HG03571 (cell line): Measurements from ENCODE around the gene PIK3CG.
"Not testable (repeated sequence)": the region's sequence is repeated elsewhere in the genome, so short reads cannot be mapped to it uniquely, and the experiment has no call there.

Experiments
- ATAC-seq: cut with Tn5 transposase; IDR thresholded peaks from one replicate; pipeline ENCODE4 v1.9.1; 2021; ENCODE audit not compliant: unreplicated experiment

PIK3CG gene

GRCh38 chr7:106885652-106886051 lies 20.6 kb downstream of the PIK3CG start:
- no peak for ATAC-seq

- ATAC-seq: no peak
Observed at GRCh38 chr7:106887421-106887820, 22.3 kb downstream of the PIK3CG start.

GRCh38 chr7:106888204-106888603 lies 23.1 kb downstream of the PIK3CG start:
- no peak for ATAC-seq

DNA sequence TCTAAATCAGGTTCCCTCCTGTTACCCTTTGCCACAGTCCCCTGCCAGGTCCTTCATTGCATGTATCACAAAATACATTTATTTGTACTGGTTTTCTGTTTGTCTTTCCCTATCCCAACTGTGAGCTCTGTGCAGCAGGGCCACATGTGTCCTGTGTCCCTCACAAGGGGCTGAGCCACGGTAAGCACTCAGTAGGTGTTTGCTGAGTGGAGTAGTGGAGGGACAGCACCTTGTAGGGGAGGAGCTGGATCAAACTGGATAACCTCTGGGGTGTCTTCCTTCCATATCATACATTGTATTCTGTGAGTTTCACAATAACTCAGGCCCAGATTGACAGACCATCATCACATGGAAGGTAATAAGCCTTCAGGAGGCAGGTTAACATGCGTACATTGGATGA lies 25.9 kb downstream of the PIK3CG start:
- ATAC-seq: no peak

GRCh38 chr7:106891548-106892410 lies 26.7 kb downstream of the PIK3CG start:
- no peak for ATAC-seq

GRCh38 chr7:106893591-106893990 lies 28.5 kb downstream of the PIK3CG start:
- no peak for ATAC-seq

DNA sequence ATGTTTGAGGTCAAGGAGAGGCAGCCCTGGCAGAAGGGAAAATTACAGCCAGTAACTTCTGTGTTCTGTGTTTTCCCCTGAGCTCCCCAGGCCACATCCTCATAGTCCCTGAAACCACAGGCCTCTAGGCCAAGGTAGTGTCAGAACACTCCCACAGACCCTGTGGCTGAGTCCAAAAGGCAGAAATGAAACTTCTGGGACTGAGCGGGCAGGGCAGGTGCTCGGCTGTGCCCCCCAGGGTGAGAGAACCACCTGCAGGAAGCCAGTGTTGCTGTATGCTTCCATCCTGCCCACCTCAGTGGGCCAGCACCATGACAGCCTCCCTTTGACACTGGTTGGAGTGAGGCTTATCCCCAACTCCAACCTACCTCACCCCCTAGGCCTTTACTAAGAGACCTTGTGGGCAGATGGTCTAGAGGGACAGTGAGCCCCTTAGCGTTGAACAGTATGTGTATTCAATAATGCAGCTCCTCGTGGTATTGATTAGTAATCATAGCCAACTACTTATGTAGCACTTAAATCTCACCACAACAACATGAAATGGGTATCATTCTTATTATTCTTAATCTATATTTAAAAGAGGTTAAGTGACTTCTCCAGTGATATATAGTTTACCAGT lies 30.3 kb downstream of the PIK3CG start:
- peak; percentile 89 for ATAC-seq

DNA sequence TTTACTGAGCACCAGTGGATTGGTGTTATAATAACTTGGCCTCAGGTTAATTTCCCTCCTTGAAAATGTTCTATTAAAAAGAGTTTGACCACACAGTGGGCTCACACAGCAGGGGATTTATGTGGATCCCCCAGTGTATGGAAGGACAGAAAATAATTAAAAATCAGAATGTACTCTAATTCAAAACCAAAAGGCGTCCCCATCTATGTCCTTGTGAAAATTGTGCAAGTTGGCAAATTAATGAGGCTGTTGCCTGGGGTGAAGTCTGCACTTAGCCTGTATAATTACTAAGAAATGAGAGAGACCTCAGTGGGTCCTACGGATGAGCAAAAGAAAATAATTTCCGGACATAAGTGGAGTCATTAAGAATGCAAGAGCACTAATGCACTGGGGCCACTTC lies 31.1 kb downstream of the PIK3CG start:
- ATAC-seq: no peak

GRCh38 chr7:106897553-106897952 lies 32.5 kb downstream of the PIK3CG start:
- not testable (repeated sequence) for ATAC-seq

DNA sequence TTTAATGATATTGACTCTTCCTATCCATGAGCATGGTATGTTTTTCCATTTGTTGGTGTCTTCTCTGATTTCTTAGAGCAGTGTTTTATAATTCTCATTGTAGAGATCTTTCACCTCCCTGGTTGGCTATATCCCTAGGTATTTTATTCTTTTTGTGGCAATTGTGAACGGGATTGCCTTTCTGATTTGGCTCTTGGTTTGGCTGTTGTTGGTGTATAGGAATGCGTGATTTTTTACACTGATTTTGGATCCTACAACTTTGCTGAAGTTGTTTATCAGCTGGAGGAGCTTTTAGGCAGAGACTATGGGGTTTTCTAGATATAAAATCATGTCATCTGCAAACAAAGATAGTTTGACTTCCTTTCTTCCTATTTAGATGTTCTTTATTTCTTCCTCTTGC lies 33.9 kb downstream of the PIK3CG start:
- not testable (repeated sequence) for ATAC-seq

- ATAC-seq: no peak
Observed at GRCh38 chr7:106901828-106902441, 36.9 kb downstream of the PIK3CG start.

GRCh38 chr7:106905734-106906133 lies 40.7 kb downstream of the PIK3CG start:
- ATAC-seq: no peak

- ATAC-seq: no peak
Observed at GRCh38 chr7:106911959-106912358, 46.9 kb downstream of the PIK3CG start.

- no peak for ATAC-seq
Observed at GRCh38 chr7:106914018-106914607, 49.0 kb downstream of the PIK3CG start.

DNA sequence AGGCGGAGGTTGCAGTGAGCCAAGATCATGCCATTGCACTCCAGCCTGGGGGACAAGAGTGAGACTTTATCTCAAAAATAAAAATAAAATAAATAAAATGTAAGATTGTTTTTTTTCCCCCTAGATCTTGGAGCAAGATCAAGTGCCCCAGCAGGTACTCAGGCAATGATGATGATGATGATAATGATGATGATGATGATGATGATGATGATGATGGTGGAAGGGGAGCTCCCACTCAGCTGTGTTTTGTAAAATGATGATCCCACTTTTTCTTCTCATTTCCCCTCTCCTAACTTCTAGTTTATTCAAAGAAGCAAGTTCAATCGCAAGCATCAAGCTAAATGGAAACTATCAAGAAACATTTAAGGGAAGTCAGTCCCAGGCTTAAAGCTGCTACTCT lies 50.3 kb downstream of the PIK3CG start:
- no peak for ATAC-seq

DNA sequence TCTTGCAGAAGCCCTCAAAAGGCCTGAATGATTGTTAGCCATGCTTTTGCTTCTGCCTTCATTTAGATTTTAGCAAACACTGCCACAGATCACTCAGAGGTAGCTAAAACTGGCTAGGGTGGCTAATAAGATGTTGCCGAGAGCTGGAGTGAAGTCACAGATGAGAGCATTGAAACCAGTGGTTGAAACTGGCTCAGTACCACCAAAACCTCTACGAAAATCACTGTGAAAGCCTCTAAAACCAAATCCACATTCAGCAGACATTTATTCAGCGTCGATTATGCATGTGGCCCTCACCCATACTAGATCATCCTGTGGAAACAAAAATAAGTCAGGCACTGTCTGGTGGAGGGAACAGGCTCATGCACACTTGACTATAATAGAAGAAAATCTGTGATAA lies 50.8 kb downstream of the PIK3CG start:
- ATAC-seq: peak; percentile 93

GRCh38 chr7:106916679-106917078 lies 51.6 kb downstream of the PIK3CG start:
- ATAC-seq: no peak

- ATAC-seq: no peak
Observed at GRCh38 chr7:106918991-106919390, 53.9 kb downstream of the PIK3CG start.

DNA sequence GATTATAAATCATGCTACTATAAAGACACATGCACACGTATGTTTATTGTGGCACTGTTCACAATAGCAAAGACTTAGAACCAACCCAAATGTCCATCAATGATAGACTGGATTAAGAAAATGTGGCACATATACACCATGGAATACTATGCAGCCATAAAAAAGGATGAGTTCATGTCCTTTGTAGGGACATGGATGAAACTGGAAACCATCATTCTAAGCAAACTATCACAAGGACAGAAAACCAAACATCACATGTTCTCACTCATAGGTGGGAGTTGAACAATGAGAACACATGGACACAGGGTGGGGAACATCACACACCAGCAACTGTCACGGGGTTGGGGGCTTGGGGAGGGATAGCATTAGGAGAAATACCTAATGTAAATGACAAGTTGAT lies 59.4 kb downstream of the PIK3CG start:
- not testable (repeated sequence) for ATAC-seq

- no peak for ATAC-seq
Observed at GRCh38 chr7:106926892-106927291, 61.8 kb downstream of the PIK3CG start.

GRCh38 chr7:106927536-106927935 lies 62.5 kb downstream of the PIK3CG start:
- ATAC-seq: no peak

GRCh38 chr7:106929616-106930015 lies 64.5 kb downstream of the PIK3CG start:
- not testable (repeated sequence) for ATAC-seq
